HG03520 (cell line): ENCODE results near the gene TANGO2.
"Not testable (repeated sequence)": the region's sequence is repeated elsewhere in the genome, so short reads cannot be mapped to it uniquely, and the experiment has no call there.

Source experiments
- ATAC-seq: cut with Tn5 transposase; IDR thresholded peaks from one replicate; pipeline ENCODE4 v1.9.1; 2021; ENCODE audit warnings: mild to moderate bottlenecking, moderate library complexity; ENCODE audit not compliant: unreplicated experiment

Gene TANGO2

GRCh38 chr22:20060700-20061480, 40.0 kb downstream of the TANGO2 start:
- no peak for ATAC-seq

GRCh38 chr22:20061481-20061861, 40.6 kb downstream of the TANGO2 start:
- no peak for ATAC-seq

GRCh38 chr22:20062043-20062765, 41.3 kb downstream of the TANGO2 start:
- ATAC-seq, result no peak

- no peak for ATAC-seq
These were observed 41.8 kb downstream of the TANGO2 start for GRCh38 chr22:20062766-20063083.

GRCh38 chr22:20063271-20064139, 42.6 kb downstream of the TANGO2 start:
- no peak for ATAC-seq

GRCh38 chr22:20064140-20064480, 43.2 kb downstream of the TANGO2 start:
- ATAC-seq, result no peak

- no peak for ATAC-seq
These were observed 43.8 kb downstream of the TANGO2 start for GRCh38 chr22:20064545-20065262.

GRCh38 chr22:20065896-20066616, 45.1 kb downstream of the TANGO2 start:
- no peak for ATAC-seq

- no peak for ATAC-seq
These were observed 45.9 kb downstream of the TANGO2 start for GRCh38 chr22:20066617-20067383.

- ATAC-seq, result not testable (repeated sequence)
These were observed 46.4 kb downstream of the TANGO2 start for GRCh38 chr22:20067384-20067682.

GRCh38 chr22:20068640-20069039, 47.7 kb downstream of the TANGO2 start:
- no peak for ATAC-seq

- ATAC-seq, result no peak
These were observed 48.6 kb downstream of the TANGO2 start for GRCh38 chr22:20069331-20070042.

- no peak for ATAC-seq
These were observed 50.6 kb downstream of the TANGO2 start for GRCh38 chr22:20071524-20071972.

- ATAC-seq, result no peak
These were observed 55.8 kb downstream of the TANGO2 start for GRCh38 chr22:20076627-20077172.

GRCh38 chr22:20079745-20080444, 59.0 kb downstream of the TANGO2 start, which contains the start of gene DGCR8:
Gene DGCR8, plus strand, starts transcription at chr22:20080241. Its CDS starts 5,723 bp downstream, at chr22:20085964.
- ATAC-seq, result peak; percentile 79

GRCh38 chr22:20080445-20080775, 59.5 kb downstream of the TANGO2 start:
- ATAC-seq, result peak; percentile 38

- ATAC-seq, result no peak
These were observed 60.1 kb downstream of the TANGO2 start for GRCh38 chr22:20080776-20081654.
